Stimulated activated naive CD8-positive, alpha-beta T cell treated with anti-CD3 and anti-CD28 coated beads, Interleukin-15, Interleukin-2, amounts not matched to agents 100 ng/mL and 50 ng/mL, for 24 hours (primary cell): ENCODE data around the gene CUL9.
A peak's percentile ranks its signal among the peaks of the same experiment; 100 is the strongest.

Source experiments
- H3K27ac Mint-ChIP-seq: one replicate; pipeline ENCODE4 v1.8.0; 2021; ENCODE audit warnings: mild to moderate bottlenecking, mixed read lengths
- H3K27me3 Mint-ChIP-seq: one replicate; pipeline ENCODE4 v1.8.0; 2021; ENCODE audit warnings: mixed read lengths
- H3K36me3 Mint-ChIP-seq: one replicate; pipeline ENCODE4 v1.8.0; 2021; ENCODE audit warnings: low read depth, mixed read lengths
- H3K4me1 Mint-ChIP-seq: one replicate; pipeline ENCODE4 v1.8.0; 2021; ENCODE audit warnings: low read depth, mixed read lengths
- H3K4me3 Mint-ChIP-seq: one replicate; pipeline ENCODE4 v1.8.0; 2021; ENCODE audit warnings: mild to moderate bottlenecking, mixed read lengths
- H3K9me3 Mint-ChIP-seq: one replicate; pipeline ENCODE4 v1.8.0; 2021; ENCODE audit warnings: mixed read lengths

The CUL9 gene

DNA sequence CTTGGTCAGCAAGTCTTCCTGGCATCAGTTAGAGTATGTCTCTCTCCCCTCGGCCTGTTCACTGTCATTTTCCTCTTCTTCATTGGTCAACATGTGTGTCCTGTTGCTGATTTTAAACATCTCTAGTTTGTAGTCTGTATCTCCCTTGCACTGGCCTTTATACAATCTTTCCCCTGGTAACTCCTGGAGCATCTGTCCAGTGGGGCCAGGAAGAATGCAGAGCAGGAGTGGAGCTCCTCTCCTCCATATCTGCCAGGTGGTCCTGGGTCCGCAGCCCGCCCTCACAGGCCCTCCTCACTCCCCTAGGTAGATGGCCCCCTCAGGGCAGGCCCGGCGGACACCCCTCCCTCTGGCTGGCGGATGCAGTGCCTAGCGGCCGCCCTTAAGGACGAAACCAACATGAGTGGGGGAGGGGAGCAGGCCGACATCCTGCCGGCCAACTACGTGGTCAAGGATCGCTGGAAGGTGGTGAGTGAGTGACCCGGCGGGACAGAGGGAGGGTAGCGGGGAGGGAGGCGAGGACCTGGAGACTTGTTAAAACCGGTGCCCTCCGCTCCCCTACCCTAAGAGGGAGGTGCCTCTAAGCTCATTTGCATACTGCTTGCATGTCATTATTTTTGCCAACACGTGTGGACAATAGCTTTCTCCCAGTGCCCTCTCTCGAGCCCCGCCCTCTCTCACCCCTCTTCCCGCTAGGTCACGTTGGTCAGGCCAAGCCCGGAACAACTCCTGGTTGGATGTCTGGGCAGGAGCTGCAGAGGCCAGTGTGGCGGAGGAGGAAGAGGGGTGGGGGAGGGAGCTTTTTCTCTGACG is 64.5 kb downstream of the CUL9 start:
- H3K27me3 Mint-ChIP-seq = peaks cover 9% of the 10 kb centered on the region
- no peaks in the 10 kb centered on the region for H3K9me3 Mint-ChIP-seq
- peak overlapping the region; percentile 81 for H3K4me3 Mint-ChIP-seq
- H3K27ac Mint-ChIP-seq = no peak overlapping the region
- peaks cover 32% of the 10 kb centered on the region for H3K4me1 Mint-ChIP-seq
- no peaks in the 10 kb centered on the region for H3K36me3 Mint-ChIP-seq

DNA sequence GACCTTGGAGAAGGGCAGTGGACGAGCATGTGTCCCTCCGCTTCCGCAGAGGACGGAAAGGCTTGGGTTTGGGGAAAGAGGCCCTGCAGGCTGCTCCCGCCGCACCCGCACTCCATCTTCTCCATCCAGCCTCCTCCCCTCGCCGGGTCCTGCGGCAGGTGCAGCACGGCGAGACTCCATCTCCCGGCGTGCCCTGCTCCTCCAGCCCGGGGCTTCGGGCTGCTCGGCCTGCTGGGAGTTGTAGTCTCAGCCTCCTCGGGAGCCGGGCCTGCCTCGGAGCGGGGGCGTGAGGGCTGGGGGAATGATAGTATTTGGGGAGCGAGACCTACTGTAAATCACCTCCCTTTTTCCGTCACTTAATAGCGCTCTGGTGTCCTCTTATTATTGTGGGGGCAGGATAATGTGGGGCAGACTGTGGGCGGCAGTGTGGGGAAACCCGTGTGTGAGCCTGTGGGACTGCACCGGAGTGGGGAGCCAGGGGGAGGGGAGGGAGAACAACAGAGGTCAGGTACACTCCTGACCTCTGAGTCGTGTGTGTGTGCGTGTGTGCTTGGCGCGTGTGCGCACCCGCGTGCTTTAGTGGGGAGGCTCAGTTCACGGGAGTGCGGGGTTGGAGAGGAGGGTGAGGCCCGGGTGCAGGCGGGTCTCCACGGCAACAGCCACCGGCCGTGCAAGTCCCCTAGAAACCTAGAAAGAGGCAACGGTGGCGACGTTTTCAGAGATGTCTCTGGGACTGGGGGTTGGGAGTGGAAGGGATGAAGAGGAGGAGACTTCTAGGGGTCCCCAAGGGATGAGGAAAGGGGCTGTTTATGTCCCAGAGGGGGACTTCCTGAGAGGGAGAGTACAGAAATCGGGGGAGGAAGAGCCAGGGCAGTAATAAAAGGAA is 65.4 kb downstream of the CUL9 start:
- Mint-ChIP-seq H3K9me3 (no peaks in the 10 kb centered on the region), H3K27ac (peak overlapping the region; percentile 79), H3K36me3 (no peaks in the 10 kb centered on the region), H3K27me3 (peaks cover 16% of the 10 kb centered on the region), H3K4me1 (peaks cover 37% of the 10 kb centered on the region), H3K4me3 (peak overlapping the region; percentile 81)

DNA sequence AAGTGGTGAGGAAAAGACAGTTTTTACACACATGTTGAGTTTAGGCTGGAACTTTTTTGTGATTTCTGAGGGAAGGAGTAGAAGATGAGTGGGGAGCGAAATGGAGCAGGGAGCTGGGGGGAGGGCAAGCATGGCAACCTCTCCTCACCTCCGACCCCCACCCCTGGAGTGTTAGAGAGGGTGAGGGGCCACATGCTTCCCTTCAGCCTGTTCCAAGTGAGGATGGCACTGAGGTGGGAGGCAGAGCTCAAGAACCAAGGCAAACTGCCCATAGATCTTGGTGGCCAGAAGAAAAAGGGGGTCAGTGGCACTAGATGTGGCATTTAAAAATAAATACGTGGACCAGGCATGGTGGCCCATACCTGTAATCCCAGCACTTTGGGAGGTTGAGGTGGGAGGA is 66.1 kb downstream of the CUL9 start:
- peak overlapping the region; percentile 81 for H3K4me3 Mint-ChIP-seq
- H3K9me3 Mint-ChIP-seq = no peaks in the 10 kb centered on the region
- H3K4me1 Mint-ChIP-seq = peaks cover 37% of the 10 kb centered on the region
- peaks cover 22% of the 10 kb centered on the region for H3K27me3 Mint-ChIP-seq
- no peaks in the 10 kb centered on the region for H3K36me3 Mint-ChIP-seq
- H3K27ac Mint-ChIP-seq = peak overlapping the region; percentile 79

DNA sequence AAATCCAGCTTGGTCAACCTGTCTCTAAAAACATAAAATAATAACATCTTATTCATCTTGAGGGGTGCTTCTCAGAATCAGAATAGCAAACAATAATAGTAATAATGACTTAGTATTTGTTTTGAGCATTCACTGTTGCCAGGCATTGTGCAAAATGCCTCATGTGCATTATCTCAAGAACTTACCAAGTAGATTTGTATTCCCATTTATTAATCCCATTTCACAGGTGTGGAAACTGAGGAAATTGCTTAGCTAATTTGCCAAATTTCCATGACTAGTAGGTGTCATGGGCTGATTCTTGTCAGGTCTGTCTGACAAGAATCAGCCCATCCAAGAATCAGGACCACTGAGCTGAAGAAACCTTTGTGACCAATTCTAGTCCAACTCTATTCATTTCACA is 66.8 kb downstream of the CUL9 start:
- H3K36me3 Mint-ChIP-seq = no peaks in the 10 kb centered on the region
- peaks cover 23% of the 10 kb centered on the region for H3K27me3 Mint-ChIP-seq
- no peak overlapping the region for H3K27ac Mint-ChIP-seq
- no peak overlapping the region for H3K4me3 Mint-ChIP-seq
- H3K4me1 Mint-ChIP-seq = peaks cover 38% of the 10 kb centered on the region
- no peaks in the 10 kb centered on the region for H3K9me3 Mint-ChIP-seq

DNA sequence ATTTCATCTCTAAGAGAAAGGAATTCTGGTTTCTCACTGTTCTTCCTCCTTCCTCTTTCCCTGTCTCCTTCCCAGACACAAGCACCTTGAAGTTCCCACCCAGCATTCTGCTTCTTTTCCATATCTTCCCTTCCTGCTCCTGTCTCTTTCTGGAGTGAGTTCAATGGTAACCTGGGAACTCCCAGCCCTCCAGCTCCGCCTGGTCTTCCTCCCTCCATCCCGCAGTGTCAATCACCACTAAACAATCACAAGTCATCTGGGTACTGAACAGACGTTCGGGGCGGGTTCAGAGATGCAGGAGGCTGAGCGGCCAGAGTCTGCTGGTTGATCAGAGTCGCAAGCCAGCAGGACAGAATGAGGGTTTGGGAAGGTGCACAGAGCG is 69.0 kb downstream of the CUL9 start:
- no peaks in the 10 kb centered on the region for H3K36me3 Mint-ChIP-seq
- no peak overlapping the region for H3K4me3 Mint-ChIP-seq
- no peak overlapping the region for H3K27ac Mint-ChIP-seq
- H3K9me3 Mint-ChIP-seq = no peaks in the 10 kb centered on the region
- peaks cover 26% of the 10 kb centered on the region for H3K27me3 Mint-ChIP-seq
- peaks cover 47% of the 10 kb centered on the region for H3K4me1 Mint-ChIP-seq

DNA sequence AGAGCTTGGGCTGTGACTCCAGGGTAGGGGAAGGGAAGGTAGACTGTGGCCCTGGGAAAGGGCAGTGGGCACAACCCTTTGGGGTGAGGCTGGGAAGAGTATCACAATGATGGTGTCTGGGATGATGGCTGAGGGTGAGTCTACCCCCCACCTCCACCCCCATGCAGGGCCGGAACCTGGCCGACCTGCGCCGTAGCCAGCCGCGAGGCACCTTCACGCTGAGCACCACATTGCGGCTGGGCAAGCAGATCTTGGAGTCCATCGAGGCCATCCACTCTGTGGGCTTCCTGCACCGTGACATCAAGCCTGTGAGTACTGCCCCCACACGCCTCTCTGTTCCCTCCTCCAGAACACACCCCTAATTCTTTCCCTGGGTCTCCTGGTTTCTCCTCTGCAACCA is 71.4 kb downstream of the CUL9 start:
- no peaks in the 10 kb centered on the region for H3K9me3 Mint-ChIP-seq

DNA sequence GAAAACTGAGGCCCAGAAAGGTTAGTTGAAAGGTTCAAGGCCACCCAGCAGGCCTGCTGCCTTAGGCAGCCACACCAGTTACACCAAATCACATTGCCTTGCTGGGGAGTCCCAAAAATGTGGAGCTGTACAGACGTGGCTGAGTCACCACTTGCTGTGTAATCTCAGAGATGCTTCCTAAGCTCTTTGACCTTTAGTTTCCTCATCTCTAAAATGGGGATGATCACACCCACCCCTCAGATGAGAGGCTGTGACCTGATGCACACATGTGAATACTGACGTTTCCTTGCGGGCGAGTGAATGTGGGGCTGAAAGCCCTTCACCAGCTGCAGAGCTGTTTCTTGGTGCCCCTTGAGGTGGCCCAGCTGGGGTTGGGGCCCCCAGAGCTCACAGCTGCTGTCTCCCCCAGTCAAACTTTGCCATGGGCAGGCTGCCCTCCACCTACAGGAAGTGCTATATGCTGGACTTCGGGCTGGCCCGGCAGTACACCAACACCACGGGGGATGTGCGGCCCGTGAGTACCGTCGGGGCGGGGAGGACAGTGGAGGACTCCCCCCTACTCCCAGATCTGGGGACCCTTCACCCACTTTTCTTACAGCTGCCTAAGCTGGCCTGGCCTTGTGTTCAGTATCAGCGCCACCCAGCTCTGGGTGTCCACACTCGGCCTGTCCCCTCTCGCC is 72.3 kb downstream of the CUL9 start:
- Mint-ChIP-seq H3K4me3 (no peak overlapping the region), H3K27me3 (peaks cover 31% of the 10 kb centered on the region), H3K27ac (peak overlapping the region; percentile 53), H3K9me3 (no peaks in the 10 kb centered on the region), H3K36me3 (no peaks in the 10 kb centered on the region), H3K4me1 (peaks cover 38% of the 10 kb centered on the region)

More for the DNA sequence above, 71.4 kb downstream of the CUL9 start:
- no peaks in the 10 kb centered on the region for H3K36me3 Mint-ChIP-seq
- H3K4me3 Mint-ChIP-seq = no peak overlapping the region
- H3K4me1 Mint-ChIP-seq = peaks cover 38% of the 10 kb centered on the region
- H3K27ac Mint-ChIP-seq = no peak overlapping the region
- peaks cover 31% of the 10 kb centered on the region for H3K27me3 Mint-ChIP-seq

DNA sequence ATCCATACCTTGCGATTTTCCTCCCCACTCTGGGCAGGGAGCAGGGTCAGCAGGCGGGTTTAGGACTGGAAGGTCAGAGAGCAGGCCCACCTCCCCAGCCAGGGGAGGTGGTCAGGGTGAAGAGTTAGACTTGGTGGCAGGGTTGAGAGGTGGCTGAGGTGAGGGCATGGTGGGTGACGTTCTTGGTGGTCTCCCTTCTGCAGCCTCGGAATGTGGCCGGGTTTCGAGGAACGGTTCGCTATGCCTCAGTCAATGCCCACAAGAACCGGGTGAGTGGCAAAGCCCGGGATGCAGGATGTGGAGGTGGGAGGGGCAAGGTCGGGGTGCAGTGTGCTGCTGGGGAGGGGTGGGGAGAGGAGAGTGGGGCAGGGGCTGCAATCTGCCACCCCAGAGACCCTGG is 72.8 kb downstream of the CUL9 start:
- Mint-ChIP-seq H3K4me1 (peaks cover 38% of the 10 kb centered on the region), H3K4me3 (no peak overlapping the region), H3K27ac (no peak overlapping the region), H3K27me3 (peaks cover 31% of the 10 kb centered on the region), H3K36me3 (no peaks in the 10 kb centered on the region), H3K9me3 (no peaks in the 10 kb centered on the region)

DNA sequence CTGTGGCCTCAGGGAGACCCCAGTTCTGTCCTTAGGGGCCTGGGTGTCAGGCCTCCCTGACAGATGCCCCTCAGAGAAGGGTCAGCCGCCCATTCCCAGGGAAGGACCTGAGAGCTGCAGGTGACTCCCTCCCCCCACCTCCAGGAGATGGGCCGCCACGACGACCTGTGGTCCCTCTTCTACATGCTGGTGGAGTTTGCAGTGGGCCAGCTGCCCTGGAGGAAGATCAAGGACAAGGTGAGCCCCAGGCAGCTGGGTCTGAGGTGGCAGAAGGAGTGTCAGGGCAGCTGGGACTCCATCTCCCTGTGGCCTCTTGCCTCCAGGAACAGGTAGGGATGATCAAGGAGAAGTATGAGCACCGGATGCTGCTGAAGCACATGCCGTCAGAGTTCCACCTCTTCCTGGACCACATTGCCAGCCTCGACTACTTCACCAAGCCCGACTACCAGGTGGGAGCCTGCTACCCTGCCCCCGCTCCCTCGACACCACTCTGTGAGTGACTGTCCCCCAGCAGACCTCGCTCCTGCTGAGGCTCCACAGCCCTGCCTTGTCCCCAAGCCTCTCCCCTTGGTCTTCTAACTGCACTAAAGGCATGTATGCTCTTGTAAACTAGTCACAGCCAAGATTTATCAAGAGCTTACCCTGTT is 73.5 kb downstream of the CUL9 start:
- no peak overlapping the region for H3K4me3 Mint-ChIP-seq
- peaks cover 37% of the 10 kb centered on the region for H3K4me1 Mint-ChIP-seq
- peaks cover 31% of the 10 kb centered on the region for H3K27me3 Mint-ChIP-seq
- H3K27ac Mint-ChIP-seq = peak overlapping the region; percentile 61
- no peaks in the 10 kb centered on the region for H3K36me3 Mint-ChIP-seq
- no peaks in the 10 kb centered on the region for H3K9me3 Mint-ChIP-seq

DNA sequence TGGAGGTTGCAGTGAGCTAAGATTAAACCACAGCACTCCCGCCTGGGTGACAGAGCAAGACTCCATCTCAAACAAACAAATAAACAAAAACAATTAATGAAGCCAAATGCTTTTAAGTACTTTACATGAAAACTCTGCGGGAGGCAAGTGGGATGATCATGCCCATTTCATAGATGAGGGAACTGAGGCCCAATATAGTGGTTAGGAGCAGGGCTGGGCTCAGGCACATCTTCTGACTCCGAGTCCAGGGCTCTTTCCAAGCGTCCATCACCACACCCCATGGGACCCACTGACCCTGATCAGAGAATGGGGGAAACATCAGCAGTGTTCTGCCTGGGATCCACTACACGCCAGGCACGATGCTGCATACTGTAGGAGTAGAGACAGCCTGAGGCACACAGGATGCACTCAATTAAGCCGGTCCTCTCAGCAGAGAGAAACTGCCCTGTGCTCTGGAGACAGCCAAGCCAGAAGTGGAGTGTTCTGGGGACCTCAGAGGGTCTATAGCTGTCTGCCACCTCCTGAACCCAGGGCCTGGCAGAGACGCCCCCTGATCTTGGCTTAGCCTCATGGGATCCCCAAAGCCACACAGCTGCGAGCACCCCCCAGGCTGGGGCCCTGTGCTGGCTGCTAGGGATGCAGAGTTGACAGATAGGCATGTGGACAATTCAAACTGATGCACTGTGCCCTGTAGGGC is 74.8 kb downstream of the CUL9 start:
- no peak overlapping the region for H3K27ac Mint-ChIP-seq
- no peaks in the 10 kb centered on the region for H3K36me3 Mint-ChIP-seq
- no peak overlapping the region for H3K4me3 Mint-ChIP-seq
- H3K4me1 Mint-ChIP-seq = peaks cover 24% of the 10 kb centered on the region
- peaks cover 19% of the 10 kb centered on the region for H3K27me3 Mint-ChIP-seq
- H3K9me3 Mint-ChIP-seq = no peaks in the 10 kb centered on the region

DNA sequence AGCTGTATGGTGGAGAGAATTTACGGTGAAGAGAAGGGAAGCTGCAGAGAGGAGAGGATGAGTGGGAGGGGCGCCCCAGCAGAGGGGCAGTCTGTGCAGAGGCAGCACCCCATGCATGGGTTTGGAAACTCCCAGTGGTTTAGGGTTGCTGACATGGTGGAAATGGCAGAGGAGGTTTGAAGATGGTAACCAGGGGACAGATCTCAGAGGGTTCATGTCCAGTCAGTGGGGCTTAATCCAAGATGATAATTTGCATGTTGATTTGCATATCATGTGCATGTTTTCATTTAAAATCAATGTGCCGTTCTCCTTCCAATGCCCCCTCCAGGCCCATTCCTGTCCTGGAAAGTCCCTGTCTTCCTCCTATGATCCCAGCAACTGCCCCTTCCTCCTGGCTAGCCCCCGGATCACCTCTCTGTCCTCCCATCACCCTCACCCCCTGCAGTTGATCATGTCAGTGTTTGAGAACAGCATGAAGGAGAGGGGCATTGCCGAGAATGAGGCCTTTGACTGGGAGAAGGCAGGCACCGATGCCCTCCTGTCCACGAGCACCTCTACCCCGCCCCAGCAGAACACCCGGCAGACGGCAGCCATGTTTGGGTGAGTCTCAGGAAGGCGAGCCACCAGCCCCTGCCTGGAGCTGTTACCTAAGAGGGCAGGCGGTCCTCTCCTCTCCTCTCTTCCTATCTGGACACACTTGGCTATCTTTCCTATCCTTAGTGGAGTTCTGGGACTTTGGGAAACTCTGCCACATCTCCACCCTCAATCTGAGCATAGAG is 75.6 kb downstream of the CUL9 start:
- Mint-ChIP-seq H3K27ac (peak overlapping the region; percentile 73), H3K27me3 (peaks cover 14% of the 10 kb centered on the region), H3K36me3 (no peaks in the 10 kb centered on the region), H3K4me1 (peaks cover 22% of the 10 kb centered on the region), H3K9me3 (no peaks in the 10 kb centered on the region), H3K4me3 (no peak overlapping the region)

DNA sequence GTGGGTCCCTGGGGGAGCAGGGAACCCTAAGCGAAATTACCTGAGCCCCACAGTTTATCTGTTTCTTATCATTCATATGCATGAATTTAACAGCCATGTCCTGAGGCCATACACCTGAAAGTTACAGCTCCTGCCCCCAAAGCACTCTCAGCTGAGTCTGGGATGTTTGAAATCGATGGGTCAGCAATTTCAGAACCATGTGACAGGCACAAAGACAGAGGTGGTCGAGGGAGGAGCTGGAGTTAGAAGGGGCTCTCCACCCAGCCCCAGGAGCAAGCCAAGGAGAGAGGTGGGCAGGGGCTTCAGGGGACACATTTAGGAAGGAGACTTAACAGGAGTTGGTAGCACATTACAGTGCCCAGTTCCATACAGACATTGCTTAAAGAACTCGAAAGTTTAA is 76.2 kb downstream of the CUL9 start:
- no peaks in the 10 kb centered on the region for H3K9me3 Mint-ChIP-seq
- H3K4me1 Mint-ChIP-seq = peaks cover 22% of the 10 kb centered on the region
- no peak overlapping the region for H3K4me3 Mint-ChIP-seq
- peaks cover 8% of the 10 kb centered on the region for H3K27me3 Mint-ChIP-seq
- no peak overlapping the region for H3K27ac Mint-ChIP-seq
- H3K36me3 Mint-ChIP-seq = no peaks in the 10 kb centered on the region

DNA sequence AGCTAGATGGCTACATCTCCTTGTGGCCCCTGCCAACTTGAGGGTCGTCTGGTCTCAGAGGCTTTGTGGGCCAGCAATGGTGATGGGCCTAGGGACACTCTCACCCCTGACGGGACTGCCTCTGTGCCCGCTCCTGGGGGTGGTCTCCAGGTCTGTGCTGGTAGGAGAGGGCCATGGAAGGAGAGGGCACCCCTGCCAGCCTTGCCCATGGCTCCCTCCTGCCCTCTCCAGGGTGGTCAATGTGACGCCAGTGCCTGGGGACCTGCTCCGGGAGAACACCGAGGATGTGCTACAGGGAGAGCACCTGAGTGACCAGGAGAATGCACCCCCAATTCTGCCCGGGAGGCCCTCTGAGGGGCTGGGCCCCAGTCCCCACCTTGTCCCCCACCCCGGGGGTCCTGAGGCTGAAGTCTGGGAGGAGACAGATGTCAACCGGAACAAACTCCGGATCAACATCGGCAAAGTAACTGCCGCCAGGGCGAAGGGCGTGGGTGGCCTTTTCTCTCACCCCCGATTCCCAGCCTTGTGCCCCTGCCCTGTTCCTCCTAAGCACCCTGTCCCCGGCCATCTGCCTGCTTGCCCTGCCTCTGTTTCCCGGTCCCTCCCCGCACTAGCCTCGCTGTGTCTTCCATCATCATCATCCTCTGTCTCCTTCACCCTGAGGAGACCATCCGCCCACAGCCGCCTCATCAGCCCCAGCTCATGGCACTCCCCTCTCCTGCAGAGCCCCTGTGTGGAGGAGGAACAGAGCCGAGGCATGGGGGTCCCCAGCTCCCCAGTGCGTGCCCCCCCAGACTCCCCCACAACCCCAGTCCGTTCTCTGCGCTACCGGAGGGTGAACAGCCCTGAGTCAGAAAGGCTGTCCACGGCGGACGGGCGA is 77.1 kb downstream of the CUL9 start:
- peaks cover 8% of the 10 kb centered on the region for H3K27me3 Mint-ChIP-seq
- H3K4me3 Mint-ChIP-seq = no peak overlapping the region
- peaks cover 19% of the 10 kb centered on the region for H3K4me1 Mint-ChIP-seq
- H3K36me3 Mint-ChIP-seq = no peaks in the 10 kb centered on the region
- H3K9me3 Mint-ChIP-seq = no peaks in the 10 kb centered on the region
- H3K27ac Mint-ChIP-seq = no peak overlapping the region
